Rectal smooth muscle tissue (tissue), 1 donor: ENCODE data around the gene LMO7.
"Not testable (repeated sequence)": the region's sequence is repeated elsewhere in the genome, so short reads cannot be mapped to it uniquely, and the experiment has no call there.

Experiments
- H3K27ac ChIP-seq: one replicate; pipeline ENCODE4 v1.7.0; 2013; ENCODE audit warnings: low read depth, low read length, inconsistent platforms
- H3K27me3 ChIP-seq: one replicate; pipeline ENCODE4 v1.7.0; 2013; ENCODE audit warnings: low read length; ENCODE audit not compliant: control insufficient read depth, insufficient read depth
- H3K36me3 ChIP-seq: one replicate; pipeline ENCODE4 v1.7.0; 2013; ENCODE audit warnings: low read length; ENCODE audit not compliant: control insufficient read depth, insufficient read depth
- H3K4me1 ChIP-seq: one replicate; pipeline ENCODE4 v1.7.0; 2013; ENCODE audit warnings: low read length; ENCODE audit not compliant: control insufficient read depth, insufficient read depth
- H3K4me3 ChIP-seq: one replicate; pipeline ENCODE4 v1.7.0; 2013; ENCODE audit warnings: low read length
- H3K9ac ChIP-seq: one replicate; pipeline ENCODE4 v1.7.0; 2013; ENCODE audit warnings: low read length

The LMO7 gene

GRCh38 chr13:75652726-75653125, 16.6 kb downstream of the LMO7 start:
- H3K9ac ChIP-seq: no peak overlapping the region
- no peaks in the 10 kb centered on the region for H3K27me3 ChIP-seq
- no peaks in the 10 kb centered on the region for H3K4me1 ChIP-seq
- H3K36me3 ChIP-seq: no peaks in the 10 kb centered on the region
- H3K4me3 ChIP-seq: no peak overlapping the region
- H3K27ac ChIP-seq: no peak overlapping the region

GRCh38 chr13:75656425-75656989, 20.4 kb downstream of the LMO7 start:
- no peaks in the 10 kb centered on the region for H3K4me1 ChIP-seq
- H3K27ac ChIP-seq: no peak overlapping the region
- no peaks in the 10 kb centered on the region for H3K27me3 ChIP-seq
- H3K36me3 ChIP-seq: no peaks in the 10 kb centered on the region
- H3K9ac ChIP-seq: no peak overlapping the region
- H3K4me3 ChIP-seq: no peak overlapping the region

GRCh38 chr13:75657111-75657510, 21.0 kb downstream of the LMO7 start:
- H3K9ac ChIP-seq: no peak overlapping the region
- H3K36me3 ChIP-seq: no peaks in the 10 kb centered on the region

GRCh38 chr13:75660694-75661093, 24.6 kb downstream of the LMO7 start:
- Histone ChIP-seq H3K9ac (no peak overlapping the region), H3K27ac (no peak overlapping the region), H3K4me3 (no peak overlapping the region), H3K4me1 (no peaks in the 10 kb centered on the region), H3K36me3 (no peaks in the 10 kb centered on the region), H3K27me3 (no peaks in the 10 kb centered on the region)

More at GRCh38 chr13:75657111-75657510, 21.0 kb downstream of the LMO7 start:
- H3K27ac ChIP-seq: no peak overlapping the region
- no peaks in the 10 kb centered on the region for H3K27me3 ChIP-seq
- H3K4me3 ChIP-seq: no peak overlapping the region
- no peaks in the 10 kb centered on the region for H3K4me1 ChIP-seq

GRCh38 chr13:75661443-75661842, 25.3 kb downstream of the LMO7 start:
- Histone ChIP-seq H3K36me3 (no peaks in the 10 kb centered on the region), H3K4me1 (no peaks in the 10 kb centered on the region), H3K9ac (no peak overlapping the region), H3K27ac (no peak overlapping the region), H3K4me3 (no peak overlapping the region), H3K27me3 (no peaks in the 10 kb centered on the region)

- Histone ChIP-seq H3K27me3 (no peaks in the 10 kb centered on the region), H3K4me1 (no peaks in the 10 kb centered on the region), H3K9ac (no peak overlapping the region)
Observed at GRCh38 chr13:75666646-75667351, 30.7 kb downstream of the LMO7 start.

GRCh38 chr13:75669706-75670105, 33.6 kb downstream of the LMO7 start:
- Histone ChIP-seq H3K27ac (no peak overlapping the region), H3K36me3 (no peaks in the 10 kb centered on the region), H3K9ac (no peak overlapping the region)

More at GRCh38 chr13:75666646-75667351, 30.7 kb downstream of the LMO7 start:
- Histone ChIP-seq H3K36me3 (no peaks in the 10 kb centered on the region), H3K4me3 (no peak overlapping the region), H3K27ac (no peak overlapping the region)

GRCh38 chr13:75670496-75670895, 34.4 kb downstream of the LMO7 start:
- H3K27me3 ChIP-seq: no peaks in the 10 kb centered on the region
- H3K4me1 ChIP-seq: no peaks in the 10 kb centered on the region
- H3K36me3 ChIP-seq: no peaks in the 10 kb centered on the region
- no peak overlapping the region for H3K27ac ChIP-seq
- H3K9ac ChIP-seq: no peak overlapping the region
- no peak overlapping the region for H3K4me3 ChIP-seq

More at GRCh38 chr13:75669706-75670105, 33.6 kb downstream of the LMO7 start:
- no peak overlapping the region for H3K4me3 ChIP-seq
- H3K4me1 ChIP-seq: no peaks in the 10 kb centered on the region
- H3K27me3 ChIP-seq: no peaks in the 10 kb centered on the region

GRCh38 chr13:75675421-75675820, 39.3 kb downstream of the LMO7 start:
- H3K27me3 ChIP-seq: no peaks in the 10 kb centered on the region
- H3K27ac ChIP-seq: no peak overlapping the region
- no peak overlapping the region for H3K9ac ChIP-seq
- no peak overlapping the region for H3K4me3 ChIP-seq
- no peaks in the 10 kb centered on the region for H3K36me3 ChIP-seq
- H3K4me1 ChIP-seq: no peaks in the 10 kb centered on the region

- no peak overlapping the region for H3K9ac ChIP-seq
- H3K27me3 ChIP-seq: no peaks in the 10 kb centered on the region
- H3K4me1 ChIP-seq: no peaks in the 10 kb centered on the region
- H3K36me3 ChIP-seq: no peaks in the 10 kb centered on the region
- no peak overlapping the region for H3K4me3 ChIP-seq
- no peak overlapping the region for H3K27ac ChIP-seq
Observed at GRCh38 chr13:75679459-75679858, 43.3 kb downstream of the LMO7 start.

GRCh38 chr13:75680251-75680650, 44.1 kb downstream of the LMO7 start:
- not testable (repeated sequence) for H3K4me1 ChIP-seq, H3K27ac ChIP-seq, H3K9ac ChIP-seq, H3K36me3 ChIP-seq, H3K27me3 ChIP-seq, H3K4me3 ChIP-seq

- Histone ChIP-seq H3K27me3 (no peaks in the 10 kb centered on the region), H3K27ac (no peak overlapping the region), H3K36me3 (no peaks in the 10 kb centered on the region), H3K9ac (no peak overlapping the region), H3K4me3 (no peak overlapping the region), H3K4me1 (no peaks in the 10 kb centered on the region)
Observed at GRCh38 chr13:75682326-75682725, 46.2 kb downstream of the LMO7 start.

GRCh38 chr13:75685239-75685697, 49.1 kb downstream of the LMO7 start:
- Histone ChIP-seq H3K27me3 (no peaks in the 10 kb centered on the region), H3K36me3 (no peaks in the 10 kb centered on the region), H3K4me3 (no peak overlapping the region), H3K9ac (no peak overlapping the region), H3K27ac (no peak overlapping the region), H3K4me1 (no peaks in the 10 kb centered on the region)
